ENCODE results near the gene EIF3I. TPM values are rescaled to one million over a fixed set of nuclear protein-coding genes. Genes with fewer than 3 reads are reported as not detected.

The EIF3I gene
- total RNA-seq, 1 donor from 2014 or later: 91.5 TPM

DNA sequence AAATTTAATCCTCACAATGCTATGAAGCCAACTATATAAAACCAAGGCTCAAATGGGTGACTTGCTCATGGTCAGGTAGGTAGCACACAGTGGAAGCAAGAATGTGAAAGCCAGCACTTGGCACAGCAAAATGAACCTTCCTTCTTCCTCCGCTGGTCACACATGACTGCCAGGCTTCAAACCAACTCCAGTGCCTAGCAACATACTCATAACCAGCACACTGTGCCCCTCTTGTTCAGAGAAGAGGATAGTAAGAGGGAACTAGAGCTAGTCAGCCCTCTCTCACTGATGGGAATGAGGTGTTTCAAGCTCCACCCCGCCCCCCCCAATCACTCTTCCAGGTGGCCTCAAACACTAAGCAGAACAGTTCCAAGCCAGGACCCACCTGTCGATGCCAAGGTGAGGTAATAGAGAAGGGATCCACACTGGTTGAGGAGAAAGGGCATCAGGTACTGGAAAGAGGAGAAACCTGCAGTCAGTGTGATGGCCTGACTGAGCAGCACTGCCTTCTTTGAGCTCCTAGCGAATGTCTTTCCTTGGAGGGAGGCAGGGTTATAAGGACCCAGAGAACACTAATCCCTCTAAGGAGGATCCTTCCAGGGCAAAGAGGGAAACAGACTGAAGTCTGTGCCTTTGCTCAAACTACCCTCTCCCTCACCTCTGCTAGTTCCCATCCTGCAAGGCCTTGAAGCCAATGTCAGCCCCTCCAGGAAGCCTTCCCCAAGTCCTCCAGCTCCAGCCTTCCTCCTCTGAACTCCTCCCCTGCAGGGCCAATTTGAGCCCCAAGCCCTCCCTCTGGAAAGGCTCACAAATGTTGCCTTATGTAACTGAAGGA is 1.2 kb upstream of the EIF3I start:
- intact Hi-C loops (cut with DNase I): loop anchor here (5.0 kb wide), 1 partner anchor 171 kb away; the partner anchor contains the start of gene BSDC1
- no peak for DNase-seq (ENCODE audit: low spot score)

DNA sequence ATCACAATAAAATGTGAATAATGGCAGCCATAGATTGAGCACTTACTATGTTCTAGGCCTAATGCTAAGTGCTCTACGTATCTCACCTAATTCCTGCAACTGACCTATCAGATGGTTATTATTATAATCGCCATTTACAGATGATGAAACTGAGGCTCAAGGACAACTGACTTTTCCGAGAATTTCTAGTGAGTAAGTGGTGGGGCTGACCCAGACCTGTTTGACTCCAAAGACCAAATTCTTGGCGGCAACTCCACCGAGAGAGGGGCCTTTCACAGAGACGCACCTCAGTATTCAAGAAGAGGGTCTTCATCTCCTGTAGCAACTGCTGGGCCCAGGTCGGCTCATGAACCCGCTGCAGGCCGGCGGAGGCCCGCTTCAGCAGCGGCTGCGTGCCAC is 627 bp upstream of the EIF3I start:
- intact Hi-C loops (cut with DNase I): loop anchor here (5.0 kb wide), 1 partner anchor 171 kb away; the partner anchor contains the start of gene BSDC1
- DNase-seq (ENCODE audit: low spot score): no peak

DNA sequence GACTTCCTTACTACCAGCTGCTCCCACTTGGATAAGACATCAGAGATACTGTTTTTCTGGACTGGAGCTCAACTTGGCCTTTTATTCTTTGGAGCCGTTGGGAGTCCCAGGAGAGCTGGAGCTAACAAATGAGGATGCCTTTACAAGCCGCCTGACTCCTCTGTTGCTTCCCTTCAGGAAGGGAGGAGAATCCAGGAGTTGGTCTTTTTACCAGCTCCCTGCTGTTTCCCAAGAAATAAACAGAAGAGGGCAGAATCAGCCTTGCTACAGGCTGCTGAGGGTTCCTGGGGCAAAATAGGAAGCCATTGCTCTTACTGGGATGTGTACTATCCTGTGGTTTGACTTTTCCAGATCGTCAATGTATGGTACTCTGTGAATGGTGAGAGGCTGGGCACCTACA is 1.5 kb downstream of the EIF3I start:
- no peak for DNase-seq (ENCODE audit: low spot score)
- intact Hi-C loops (cut with DNase I): loop anchor here (2.0 to 5.0 kb wide), 2 partner anchors 17 to 169 kb away; partner anchors contain the start of gene BSDC1

DNA sequence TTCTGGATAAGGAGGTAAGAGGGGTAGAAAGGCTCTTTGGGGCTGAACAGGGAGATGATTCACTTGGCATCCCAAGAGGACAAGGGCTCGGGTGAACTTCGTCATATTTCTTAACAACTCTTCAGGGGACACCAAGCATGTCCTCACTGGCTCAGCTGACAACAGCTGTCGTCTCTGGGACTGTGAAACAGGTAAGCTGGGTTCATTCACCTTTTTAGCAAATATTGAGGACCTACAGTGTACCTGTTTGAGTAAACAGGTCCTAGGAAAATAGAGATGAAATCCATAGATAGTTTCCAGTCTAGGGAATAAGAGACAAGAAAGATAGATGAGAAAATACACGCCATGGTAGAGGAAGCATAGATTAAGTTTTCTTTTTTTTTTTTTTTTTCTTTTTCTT is 2.1 kb downstream of the EIF3I start:
- intact Hi-C loops (cut with DNase I): loop anchor here (5.0 kb wide), 1 partner anchor 168 kb away; the partner anchor contains the start of gene BSDC1
- no peak for DNase-seq (ENCODE audit: low spot score)

DNA sequence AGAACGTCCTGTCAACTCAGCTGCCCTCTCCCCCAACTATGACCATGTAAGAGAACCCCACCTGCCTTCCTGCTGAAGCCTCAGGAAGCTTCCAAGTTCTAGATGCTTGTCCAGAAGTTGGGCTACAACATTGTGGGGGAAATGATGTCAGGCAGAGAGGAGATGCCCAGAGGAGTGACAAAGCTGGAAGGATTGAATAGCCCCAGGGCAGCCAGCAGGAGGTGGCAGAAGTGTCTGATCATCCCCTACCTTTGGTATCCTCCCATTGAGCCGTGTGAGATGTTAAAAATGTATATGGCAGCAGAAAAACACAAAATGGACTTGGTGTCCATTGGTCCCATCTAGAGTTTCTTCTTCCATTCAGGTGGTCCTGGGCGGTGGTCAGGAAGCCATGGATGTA is 6.6 kb downstream of the EIF3I start:
- intact Hi-C loops (cut with DNase I): no loop called here
- DNase-seq (ENCODE audit: low spot score): no peak

DNA sequence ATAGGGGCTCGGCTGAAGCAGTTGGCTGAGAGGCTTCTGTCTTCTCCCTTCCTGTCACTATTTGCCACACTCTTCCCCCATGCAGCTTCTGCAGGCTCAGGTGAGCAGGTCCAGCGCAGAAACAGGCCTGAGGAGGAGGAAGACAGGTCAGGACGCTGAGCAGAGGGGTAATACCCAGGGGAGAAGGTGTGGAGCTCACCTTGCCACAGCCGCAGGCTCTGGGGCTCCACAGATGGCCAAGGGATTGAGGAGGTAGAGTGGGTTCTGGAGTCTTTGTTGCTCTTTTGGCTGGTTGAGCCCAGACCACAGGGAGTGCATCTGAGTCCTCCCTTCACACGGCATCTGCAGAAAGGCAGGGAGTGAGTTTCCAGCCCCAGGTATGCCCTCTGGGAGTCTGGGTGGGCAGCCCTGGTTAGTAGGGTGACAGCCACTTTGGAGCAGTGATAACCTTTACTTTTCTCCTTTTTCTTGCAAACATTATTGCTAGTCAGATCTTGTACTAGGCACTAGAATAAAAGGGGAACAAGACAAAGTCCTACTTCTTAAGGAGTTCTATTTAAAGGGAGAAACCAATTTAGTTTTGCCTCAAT is 9.7 kb downstream of the EIF3I start:
- DNase-seq (ENCODE audit: low spot score): no peak
- intact Hi-C loops (cut with DNase I): no loop called here

DNA sequence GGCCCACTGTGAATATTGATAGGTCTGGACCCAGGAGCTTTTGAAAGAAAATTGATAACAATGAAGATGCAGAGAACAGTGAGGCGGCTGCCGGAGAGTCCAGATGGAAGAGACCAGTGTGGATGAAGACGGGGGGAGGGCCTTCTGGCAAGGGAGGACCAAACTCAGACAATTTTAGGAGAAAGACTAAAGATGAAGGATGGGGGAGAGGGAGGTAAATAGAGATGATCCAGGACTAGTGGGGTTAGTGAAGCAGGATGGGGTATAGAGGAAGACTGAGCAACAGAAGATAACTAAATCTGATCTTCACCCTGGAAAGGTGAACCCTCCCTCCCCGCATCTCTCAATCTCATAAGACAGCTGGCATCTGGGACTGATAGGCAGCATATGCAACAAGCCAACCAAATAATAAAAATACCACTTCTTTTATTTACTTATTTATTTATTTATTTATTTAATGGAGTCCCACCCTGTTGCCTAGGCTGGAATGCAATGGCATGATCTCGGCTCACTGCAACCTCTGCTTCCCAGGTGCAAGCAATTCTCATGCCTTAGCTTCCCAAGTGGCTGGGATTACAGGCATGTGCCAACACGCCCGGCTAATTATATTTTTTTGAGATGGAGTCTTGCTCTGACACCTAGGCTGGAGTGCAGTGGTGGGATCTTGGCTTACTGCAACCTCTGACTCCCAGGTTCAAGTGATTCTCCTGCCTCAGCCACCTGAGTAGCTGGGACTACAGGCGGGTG is 10.5 kb downstream of the EIF3I start:
- intact Hi-C loops (cut with DNase I): no loop called here
- DNase-seq (ENCODE audit: low spot score): no peak

DNA sequence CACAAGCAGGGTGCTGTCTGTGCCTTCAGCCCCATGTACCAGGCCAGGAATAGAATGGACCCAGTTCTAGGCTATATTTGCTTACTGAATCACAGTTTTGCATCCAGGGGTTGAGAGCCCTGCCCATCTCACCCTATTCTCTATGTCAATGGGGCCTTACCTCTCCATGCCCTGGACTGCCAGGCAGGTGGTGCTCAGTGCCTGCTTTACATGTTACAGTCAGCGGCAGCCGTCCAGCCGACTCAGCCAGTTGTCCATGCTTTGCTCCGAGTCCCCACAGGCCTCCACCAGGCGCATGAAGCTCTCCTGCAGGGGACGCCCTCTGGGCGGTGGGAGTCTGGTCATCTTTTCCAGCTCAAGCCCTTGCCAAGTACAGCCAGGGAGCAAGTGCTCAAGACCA is 12.6 kb downstream of the EIF3I start:
- intact Hi-C loops (cut with DNase I): no loop called here
- no peak for DNase-seq (ENCODE audit: low spot score)

DNA sequence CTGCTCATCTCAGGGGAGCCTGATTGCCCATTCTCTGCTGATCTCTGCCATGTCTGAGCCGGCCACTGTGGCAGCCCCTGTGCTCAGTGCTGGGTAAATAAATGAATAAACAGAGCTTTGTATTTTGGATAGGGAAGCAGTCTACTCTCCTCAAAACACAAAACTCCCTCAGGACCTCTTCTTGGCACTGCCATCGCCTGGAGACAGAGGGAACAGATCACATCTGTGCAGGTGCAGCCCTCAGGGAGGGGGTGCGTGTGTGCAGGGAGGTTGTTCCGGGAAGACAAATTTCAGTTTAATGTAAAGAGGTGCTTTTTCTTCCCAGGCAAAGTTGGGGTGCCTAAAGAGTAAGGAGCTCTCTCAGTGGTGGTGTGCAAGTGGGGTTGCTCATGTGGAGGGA is 17.1 kb downstream of the EIF3I start:
- no peak for DNase-seq (ENCODE audit: low spot score)
- intact Hi-C loops (cut with DNase I): no loop called here

DNA sequence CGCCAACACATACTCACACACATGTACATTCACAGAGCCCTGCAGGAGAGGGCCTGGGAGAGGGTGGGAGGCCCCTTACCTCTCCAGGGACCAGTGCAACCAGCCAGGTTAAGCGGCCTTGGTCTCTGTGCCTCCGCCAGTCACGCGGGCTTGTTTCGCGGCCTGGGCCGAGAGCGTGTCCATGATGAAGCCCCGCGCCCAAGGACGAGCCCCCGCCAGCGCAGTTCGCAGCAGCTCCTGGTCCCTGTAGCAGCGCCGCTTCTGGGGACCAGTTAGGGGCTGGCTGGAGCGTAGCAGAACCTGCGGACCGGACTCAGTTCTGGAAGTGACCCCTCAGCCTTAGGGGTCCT is 17.6 kb downstream of the EIF3I start:
- no peak for DNase-seq (ENCODE audit: low spot score)
- intact Hi-C loops (cut with DNase I): loop anchor here (2.0 kb wide), 1 partner anchor 17 kb away; the partner anchor contains the start of genes EIF3I and TMEM234

DNA sequence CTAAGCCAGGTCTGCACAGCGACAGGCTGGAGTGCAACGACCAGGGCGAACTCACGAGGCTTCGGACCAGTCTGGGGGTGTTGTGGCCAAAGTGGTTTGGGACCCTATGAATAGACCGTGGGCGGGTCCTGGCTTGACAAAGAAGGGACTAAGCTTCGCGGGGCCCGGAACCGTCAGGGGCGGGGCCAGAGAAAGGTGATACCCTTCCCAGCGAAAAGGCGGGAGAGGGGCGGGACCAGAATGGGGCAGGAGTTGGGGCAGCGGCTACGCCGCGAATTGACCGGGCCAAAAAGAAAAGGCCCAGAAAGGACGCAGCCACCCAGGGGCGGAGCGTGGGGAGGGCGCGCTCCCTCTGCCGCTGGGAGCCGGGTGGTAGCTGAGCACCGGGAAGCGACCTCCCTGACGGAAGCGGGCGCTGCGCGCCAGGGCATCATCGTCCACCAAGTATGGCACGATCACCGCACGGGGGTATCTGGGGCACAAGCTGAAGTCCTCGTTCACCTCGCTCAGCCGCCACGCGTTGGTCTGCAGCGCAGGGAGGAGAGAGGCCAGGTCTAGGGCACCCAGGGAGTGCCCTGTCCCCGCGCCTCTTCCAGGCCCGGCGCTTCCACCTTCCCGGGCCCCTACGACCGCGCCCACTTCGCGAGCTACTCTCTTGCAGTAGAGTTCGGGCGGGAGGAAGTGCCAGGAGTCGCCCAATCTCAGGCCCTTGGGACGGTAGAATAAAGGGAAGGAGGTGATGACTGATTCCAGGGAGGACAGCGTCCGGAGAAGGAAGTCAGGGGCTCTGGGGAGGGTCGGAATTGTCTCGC is 18.1 kb downstream of the EIF3I start:
- intact Hi-C loops (cut with DNase I): loop anchor here (2.0 kb wide), 1 partner anchor 18 kb away; the partner anchor contains the start of genes EIF3I and TMEM234
- DNase-seq (ENCODE audit: low spot score): peak; percentile 84

DNA sequence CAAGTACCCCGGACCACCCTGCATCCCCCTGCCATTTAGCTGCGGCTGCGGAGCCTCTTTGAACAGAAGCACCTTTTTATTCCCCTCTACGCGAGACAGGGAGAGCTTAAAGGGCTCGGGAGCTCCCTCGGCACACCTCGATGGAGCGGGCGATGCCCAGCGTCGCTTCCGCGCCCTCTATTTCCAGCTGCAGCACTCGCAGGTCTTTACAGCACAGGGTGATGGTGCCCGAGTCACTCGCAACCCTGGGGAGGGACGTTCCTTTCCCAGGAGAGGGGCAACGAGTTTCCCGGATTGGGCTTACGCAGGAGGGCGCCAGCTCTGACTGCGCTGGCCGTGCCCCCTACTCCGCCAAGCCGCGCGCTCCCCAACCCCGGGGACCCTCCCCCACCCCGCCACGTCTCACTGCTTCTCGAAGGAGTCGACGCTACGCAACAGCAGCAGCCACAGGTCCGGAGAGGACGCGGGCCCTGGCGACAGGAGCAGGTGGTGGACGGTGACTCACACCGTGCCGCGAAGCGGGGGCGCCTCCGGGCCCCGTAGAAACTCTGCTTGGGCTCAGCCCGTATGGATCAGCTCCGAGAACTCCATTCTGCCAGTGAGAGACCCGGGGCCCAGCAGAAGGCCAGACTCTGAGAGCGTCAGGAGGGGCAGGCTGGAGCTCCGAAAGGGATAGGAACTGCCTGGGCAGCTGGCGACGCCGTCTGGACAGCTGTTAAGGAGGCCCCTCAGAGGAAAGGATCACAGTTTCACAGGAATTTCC is 19.0 kb downstream of the EIF3I start:
- intact Hi-C loops (cut with DNase I): loop anchor here (2.0 kb wide), 1 partner anchor 18 kb away; the partner anchor contains the start of genes EIF3I and TMEM234
- DNase-seq (ENCODE audit: low spot score): no peak

DNA sequence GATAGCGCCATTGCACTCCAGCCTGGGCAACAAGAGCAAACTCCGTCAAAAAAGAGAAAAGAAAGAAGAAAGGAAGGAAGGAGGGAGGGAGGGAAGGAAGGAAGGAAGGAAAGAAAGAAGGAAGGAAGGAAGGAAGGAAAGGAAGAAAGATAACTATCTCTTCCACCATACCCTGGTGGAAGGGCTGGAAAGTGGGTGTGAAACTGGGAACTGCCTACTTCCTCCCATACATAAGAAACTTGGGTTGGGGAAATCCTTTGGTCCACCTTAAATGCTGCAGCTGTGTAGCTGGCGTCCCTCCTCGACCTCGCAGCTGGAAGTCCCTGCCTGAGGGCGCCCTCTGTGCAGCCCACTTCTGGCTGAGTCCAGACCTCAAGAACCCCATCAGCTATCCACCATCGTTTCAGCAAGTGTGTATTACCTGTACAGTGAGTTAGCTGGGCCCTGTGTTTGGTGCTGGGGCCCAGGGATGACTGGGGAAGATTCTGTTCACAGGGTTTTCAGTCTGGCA is 20.2 kb downstream of the EIF3I start:
- no peak for DNase-seq (ENCODE audit: low spot score)
- intact Hi-C loops (cut with DNase I): no loop called here

DNA sequence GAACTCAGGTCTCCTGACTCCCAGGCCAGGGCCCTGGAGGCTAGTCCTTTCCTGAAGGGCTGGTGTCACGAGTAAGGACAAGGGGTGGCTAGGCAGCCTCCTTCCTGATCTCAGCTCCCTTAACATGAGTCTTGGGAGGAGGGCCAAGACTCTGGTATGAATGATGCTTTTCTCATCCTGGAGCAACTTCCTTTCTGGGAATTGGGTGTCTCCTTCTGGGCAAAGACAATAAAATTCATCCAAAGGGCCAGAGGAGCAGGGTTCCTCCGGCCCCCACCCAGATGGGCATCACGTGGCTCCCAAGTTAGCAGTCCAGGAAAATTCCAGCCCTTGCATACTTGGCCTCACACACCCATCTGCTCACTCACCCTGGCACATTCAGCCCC is 24.7 kb downstream of the EIF3I start, which contains the start of gene FAM167B:
Gene FAM167B (plus strand): TSS at position 335 of the 386 bp plus-strand sequence. CDS start 200 bp downstream, outside the sequence.
- DNase-seq (ENCODE audit: low spot score): peak; percentile 79
- intact Hi-C loops (cut with DNase I): no loop called here

DNA sequence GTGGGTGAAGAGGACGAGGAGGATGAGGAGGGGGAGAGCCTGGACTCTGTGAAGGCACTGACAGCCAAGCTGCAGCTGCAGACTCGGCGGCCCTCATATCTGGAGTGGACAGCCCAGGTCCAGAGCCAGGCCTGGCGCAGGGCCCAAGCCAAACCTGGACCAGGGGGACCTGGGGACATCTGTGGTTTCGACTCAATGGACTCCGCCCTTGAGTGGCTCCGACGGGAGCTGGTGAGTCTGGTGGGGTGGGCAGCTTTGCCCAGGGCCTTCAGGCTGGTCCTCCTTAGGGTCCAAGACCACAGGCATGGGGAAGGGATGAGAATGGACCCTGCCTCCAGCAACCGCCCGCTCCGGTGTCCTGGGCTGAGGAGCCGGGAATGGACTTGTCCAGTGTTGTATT is 25.2 kb downstream of the EIF3I start:
- intact Hi-C loops (cut with DNase I): no loop called here
- no peak for DNase-seq (ENCODE audit: low spot score)

DNA sequence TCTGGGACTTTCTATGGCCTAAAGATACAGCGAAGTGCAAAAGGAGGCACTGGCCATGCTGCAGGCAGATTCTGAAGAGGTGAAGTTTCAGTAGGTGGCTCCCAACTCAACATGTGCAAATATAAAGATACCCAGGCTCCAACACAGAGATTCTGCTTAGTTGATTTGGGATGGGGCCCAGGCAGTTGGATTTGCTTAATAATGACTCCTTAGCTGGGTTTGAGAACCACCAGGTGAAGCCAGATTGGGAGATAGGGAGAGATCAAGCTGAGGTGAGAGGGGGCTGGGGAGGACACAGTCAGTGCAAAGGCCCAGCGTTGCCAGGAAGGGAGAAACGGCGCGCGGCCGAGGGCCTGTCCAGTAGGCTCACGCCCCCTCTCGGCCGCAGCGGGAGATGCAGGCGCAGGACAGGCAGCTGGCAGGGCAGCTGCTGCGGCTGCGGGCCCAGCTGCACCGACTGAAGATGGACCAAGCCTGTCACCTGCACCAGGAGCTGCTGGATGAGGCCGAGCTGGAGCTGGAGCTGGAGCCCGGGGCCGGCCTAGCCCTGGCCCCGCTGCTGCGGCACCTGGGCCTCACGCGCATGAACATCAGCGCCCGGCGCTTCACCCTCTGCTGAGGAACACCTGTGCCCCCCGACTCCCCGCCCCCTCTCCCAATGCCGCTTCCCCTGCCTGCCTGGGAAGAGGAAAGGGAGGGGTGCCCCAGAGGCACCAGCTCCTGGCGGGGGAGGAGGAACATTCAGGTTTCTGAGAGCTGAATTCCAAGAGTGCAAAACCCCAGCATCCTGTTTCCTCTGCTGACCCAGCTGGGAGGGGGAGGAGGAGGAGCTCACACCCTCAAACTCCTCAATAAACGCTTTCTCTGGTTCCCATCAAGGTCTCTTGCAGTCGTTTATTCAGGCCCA is 26.0 kb downstream of the EIF3I start:
- DNase-seq (ENCODE audit: low spot score): peak; percentile 93
- intact Hi-C loops (cut with DNase I): no loop called here

DNA sequence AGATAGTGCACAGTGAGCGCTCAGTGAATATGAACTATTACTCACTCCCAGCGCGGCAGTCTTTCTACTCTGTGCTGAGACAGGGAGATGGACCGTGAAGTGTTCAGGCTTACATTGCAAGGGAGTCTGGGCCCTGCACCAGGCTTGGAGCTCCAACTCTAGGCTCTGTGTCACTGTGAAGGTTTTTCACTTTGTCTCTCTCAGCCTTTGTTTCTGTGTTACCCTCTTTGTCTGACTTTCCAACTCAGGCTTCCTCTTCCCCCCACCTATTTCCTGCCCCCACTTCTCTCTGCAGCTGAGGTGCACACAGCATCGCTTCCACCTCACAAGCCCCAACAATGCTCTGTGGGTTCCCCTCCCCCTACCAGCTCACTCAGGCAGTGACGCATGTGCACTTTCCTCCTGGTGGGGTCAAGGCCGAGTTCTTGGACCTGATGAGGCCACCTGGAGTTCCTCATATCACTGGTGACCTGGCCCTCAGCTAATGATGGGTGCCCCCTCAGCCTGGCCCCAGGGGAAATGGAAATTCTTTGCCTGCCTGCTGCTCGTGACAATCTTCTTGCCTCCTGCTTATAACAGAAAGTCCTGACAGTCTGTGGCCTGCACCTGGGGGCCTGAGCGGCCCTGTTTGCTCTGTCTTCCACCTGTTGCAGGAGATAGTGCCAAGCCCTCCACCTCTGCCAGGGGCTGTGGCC is 27.8 kb downstream of the EIF3I start:
- DNase-seq (ENCODE audit: low spot score): peak; percentile 83
- intact Hi-C loops (cut with DNase I): loop anchor here (2.0 kb wide), 1 partner anchor 41 kb away; no protein-coding TSS in a partner anchor
